HCT116 (cell line): Measurements from ENCODE around the gene SLC16A1. TPM values are rescaled to one million over a fixed set of nuclear protein-coding genes. Genes with fewer than 3 reads are reported as not detected.

Experiments used
- ATAC-seq: fragments of 200-7000 bp; cut with Tn5 transposase; 2 replicates; pipeline ENCODE4 v1.9.1; 2020; ENCODE audit warnings: mild to moderate bottlenecking, moderate library complexity
- BruUV-seq: library from RNA; stranded (reverse); fragments of 400-500 nt; replicated peaks from 2 replicates; lab custom pipeline; 2021; lab: Mats Ljungman, UMichigan
- CTCF ChIA-PET: fragments of 300-600 bp; sonication (Branson Sonifier 250); formaldehyde crosslinking; loops from one replicate; lab custom pipeline; 2021; ENCODE audit warnings: antibody characterized with exemption; lab: Charles Lee
- POLR2A ChIA-PET: fragments of 300-600, 350-600 bp; sonication (Branson Sonifier 250); formaldehyde crosslinking; loops from one replicate; lab custom pipeline; 2021; ENCODE audit warnings: antibody characterized with exemption; lab: Charles Lee
- RAD21 ChIA-PET, 2 experiments: fragments of 300-600 bp; sonication (Branson Sonifier 250); formaldehyde crosslinking; loops; one replicate each; lab custom pipeline; 2023; ENCODE audit warnings: low total read pairs in 2 of 2; ENCODE audit not compliant: uncharacterized antibody in 2 of 2, unreplicated experiment in 2 of 2, low non-redundant PET in 1 of 2; lab: Charles Lee
- DNase-seq: peaks from one replicate; pipeline ENCODE4 v3.0.0-alpha.2; 2010; ENCODE audit warnings: low read depth, low spot score
- H2AFZ ChIP-seq: fragments of 200-600 bp; shearing (Covaris generic), sonication (generic); 2 replicates; pipeline ENCODE4 v1.6.1; 2017; ENCODE audit warnings: low read depth, mixed run types, mixed read lengths, antibody characterized with exemption, low read length; ENCODE audit not compliant: poor library complexity, severe bottlenecking
- H3K27ac ChIP-seq: 2 replicates; pipeline ENCODE4 v1.5.1; 2012; ENCODE audit warnings: low read depth, low read length
- H3K27me3 ChIP-seq: fragments of 200-600 bp; sonication (generic); 2 replicates; pipeline ENCODE4 v1.6.1; 2016; ENCODE audit warnings: mixed run types, low read length, mixed read lengths; ENCODE audit not compliant: insufficient read depth
- H3K36me3 ChIP-seq, 2 experiments: fragments of 200-500 bp in 1 of 2; fragments of 200-600 bp in 1 of 2; sonication (Bioruptor generic) in 1 of 2; sonication (generic) in 1 of 2; 2 replicates each; pipeline versions ENCODE4 v1.5.1 to v1.6.1; 2014 to 2016; ENCODE audit warnings: low read length in 2 of 2, inconsistent platforms in 1 of 2, mixed read lengths in 1 of 2, mixed run types in 1 of 2; ENCODE audit not compliant: insufficient read depth in 2 of 2, control insufficient read depth in 1 of 2
- H3K4me1 ChIP-seq, 2 experiments: fragments of 200-600 bp in 1 of 2; sonication (generic) in 1 of 2; 2 replicates each; pipeline versions ENCODE4 v1.5.1 to v1.6.1; 2012 to 2017; ENCODE audit warnings: low read length in 2 of 2, inconsistent platforms in 1 of 2, mild to moderate bottlenecking in 1 of 2, mixed read lengths in 1 of 2, mixed run types in 1 of 2, moderate library complexity in 1 of 2; ENCODE audit not compliant: insufficient read depth in 2 of 2, control insufficient read depth in 1 of 2
- H3K4me2 ChIP-seq: fragments of 200-600 bp; sonication (generic); 2 replicates; pipeline ENCODE4 v1.6.1; 2017; ENCODE audit warnings: mixed run types, low read length, mixed read lengths
- H3K4me3 ChIP-seq, 2 experiments: fragments of 200-600 bp in 1 of 2; sonication (generic) in 1 of 2; replicated peaks in 1 of 2; 2 replicates each; pipeline ENCODE4 v1.5.1; 2011 to 2016; ENCODE audit warnings: low read length in 2 of 2, control low read depth in 1 of 2, low read depth in 1 of 2, mild to moderate bottlenecking in 1 of 2, mixed read lengths in 1 of 2, mixed run types in 1 of 2
- H3K79me2 ChIP-seq: fragments of 200-600 bp; sonication (generic); 2 replicates; pipeline ENCODE4 v1.6.1; 2017; ENCODE audit warnings: mild to moderate bottlenecking, mixed run types, low read length, moderate library complexity, mixed read lengths; ENCODE audit not compliant: insufficient read depth
- H3K9ac ChIP-seq: fragments of 200-600 bp; sonication (generic); 2 replicates; pipeline ENCODE4 v1.6.1; 2016; ENCODE audit warnings: low read length, mixed read lengths
- H3K9me2 ChIP-seq: fragments of 200-600 bp; sonication (generic), shearing (Covaris generic); 2 replicates; pipeline ENCODE4 v1.6.1; 2017; ENCODE audit warnings: mixed run types, mild to moderate bottlenecking, moderate library complexity; ENCODE audit not compliant: insufficient read depth
- H3K9me3 ChIP-seq, 2 experiments: fragments of 200-500 bp in 1 of 2; fragments of 200-600 bp in 1 of 2; sonication (Bioruptor generic) in 1 of 2; sonication (generic) in 1 of 2; 2 replicates each; pipeline ENCODE4 v1.6.1; 2014 to 2017; ENCODE audit warnings: low read length in 2 of 2, mixed read lengths in 2 of 2, inconsistent platforms in 1 of 2, low read depth in 1 of 2, mild to moderate bottlenecking in 1 of 2, mixed run types in 1 of 2, moderate library complexity in 1 of 2; ENCODE audit not compliant: control insufficient read depth in 1 of 2, insufficient read depth in 1 of 2
- H4K20me1 ChIP-seq: fragments of 200-600 bp; sonication (generic), shearing (Covaris generic); 2 replicates; pipeline ENCODE4 v1.6.1; 2017; ENCODE audit warnings: mixed run types, mild to moderate bottlenecking, moderate library complexity; ENCODE audit not compliant: insufficient read depth
- CEBPB ChIP-seq: IDR thresholded peaks from 2 replicates; pipeline ENCODE4 v1.6.1; 2012; ENCODE audit warnings: low read depth
- ELF1 ChIP-seq: IDR thresholded peaks from 2 replicates; pipeline ENCODE4 v1.6.1; 2012; ENCODE audit warnings: low read depth, borderline replicate concordance
- EZH2 ChIP-seq: fragments of 200-600 bp; sonication (generic); IDR thresholded peaks from 2 replicates; pipeline ENCODE4 v1.6.1; 2017; ENCODE audit warnings: antibody characterized with exemption, mixed run types
- EZH2phosphoT487 ChIP-seq: fragments of 200-600 bp; IDR thresholded peaks from 2 replicates; pipeline ENCODE4 v1.6.1; 2018; ENCODE audit warnings: antibody characterized with exemption, borderline replicate concordance
- JUND ChIP-seq: IDR thresholded peaks from 2 replicates; pipeline ENCODE4 v1.6.1; 2012
- RAD21 ChIP-seq: IDR thresholded peaks from 2 replicates; pipeline ENCODE4 v1.6.1; 2012; ENCODE audit warnings: low read depth, mild to moderate bottlenecking
- SIN3A ChIP-seq: IDR thresholded peaks from 2 replicates; pipeline ENCODE4 v1.6.1; 2012; ENCODE audit warnings: low read depth
- SRF ChIP-seq: IDR thresholded peaks from 2 replicates; pipeline ENCODE4 v1.6.1; 2012; ENCODE audit warnings: low read depth
- YY1 ChIP-seq: IDR thresholded peaks from 2 replicates; pipeline ENCODE4 v1.6.1; 2011; ENCODE audit warnings: low read length, low read depth, moderate library complexity, mild to moderate bottlenecking; ENCODE audit not compliant: insufficient replicate concordance; ENCODE audit errors: extremely low read depth
- ZFX ChIP-seq: fragments of 450-650 bp; IDR thresholded peaks from 2 replicates; pipeline ENCODE4 v1.6.1; 2017
- intact Hi-C: fragments of 100-400 bp; cut with micrococcal nuclease; formaldehyde crosslinking; loops from 2 replicates; pipeline ENCODE4 v1.10.0; 2022
- total RNA-seq: library from RNA; stranded (reverse); gene quantifications from one replicate; pipeline ENCODE4 v1.2.1, GENCODE V29; 2021; ENCODE audit not compliant: unreplicated experiment
- TF ChIP-seq, protein P1 (sequence below): IDR thresholded peaks from 2 replicates; pipeline ENCODE4 v1.6.1; 2011; ENCODE audit warnings: mild to moderate bottlenecking, low read length, moderate library complexity; ENCODE audit not compliant: insufficient replicate concordance; ENCODE audit errors: extremely low read depth

The SLC16A1 gene
- total RNA-seq, 1 experiment from 2014 or later: 96.7 TPM

GRCh38 chr1:112938210-112938609 lies 17.8 kb downstream of the SLC16A1 start:
- POLR2A ChIA-PET: interaction anchor here (3.4 kb wide), 1 partner anchor 18 kb away, joined by 25 read pairs; the partner anchor contains the start of gene SLC16A1
- peaks cover 100% of the 10 kb centered on the region for H3K79me2 ChIP-seq
- CTCF ChIA-PET: interaction anchor here (2.4 kb wide), 1 partner anchor 134 kb away, joined by 8 read pairs; the partner anchor contains the start of gene LRIG2
- H3K36me3 ChIP-seq: no peaks in the 10 kb centered on the region
- H2AFZ ChIP-seq: no peak overlapping the region
- no peaks in the 10 kb centered on the region for H3K9me2 ChIP-seq
- no peak overlapping the region for H3K4me2 ChIP-seq
- H3K9me3 ChIP-seq: no peaks in the 10 kb centered on the region
- H3K9ac ChIP-seq: no peak overlapping the region
- RAD21 ChIA-PET: interaction anchor here in 1 of 2 experiments (0.9 kb wide), 1 partner anchor 9 kb away, joined by 3 read pairs; no protein-coding TSS in a partner anchor
- H3K4me3 ChIP-seq: no peak overlapping the region
- ATAC-seq: no peak
- BruUV-seq: no TSS peak
- no peaks in the 10 kb centered on the region for H3K27me3 ChIP-seq
- peaks cover 3% of the 10 kb centered on the region; the same call in 1 of the 2 replicates for H4K20me1 ChIP-seq
- TF ChIP-seq YY1 (no peak), SRF (no peak), EZH2 (no peak), SIN3A (no peak), CEBPB (no peak), ELF1 (no peak), JUND (no peak), ZFX (no peak), RAD21 (no peak), EZH2phosphoT487 (no peak)
- TF ChIP-seq, protein P1, sequence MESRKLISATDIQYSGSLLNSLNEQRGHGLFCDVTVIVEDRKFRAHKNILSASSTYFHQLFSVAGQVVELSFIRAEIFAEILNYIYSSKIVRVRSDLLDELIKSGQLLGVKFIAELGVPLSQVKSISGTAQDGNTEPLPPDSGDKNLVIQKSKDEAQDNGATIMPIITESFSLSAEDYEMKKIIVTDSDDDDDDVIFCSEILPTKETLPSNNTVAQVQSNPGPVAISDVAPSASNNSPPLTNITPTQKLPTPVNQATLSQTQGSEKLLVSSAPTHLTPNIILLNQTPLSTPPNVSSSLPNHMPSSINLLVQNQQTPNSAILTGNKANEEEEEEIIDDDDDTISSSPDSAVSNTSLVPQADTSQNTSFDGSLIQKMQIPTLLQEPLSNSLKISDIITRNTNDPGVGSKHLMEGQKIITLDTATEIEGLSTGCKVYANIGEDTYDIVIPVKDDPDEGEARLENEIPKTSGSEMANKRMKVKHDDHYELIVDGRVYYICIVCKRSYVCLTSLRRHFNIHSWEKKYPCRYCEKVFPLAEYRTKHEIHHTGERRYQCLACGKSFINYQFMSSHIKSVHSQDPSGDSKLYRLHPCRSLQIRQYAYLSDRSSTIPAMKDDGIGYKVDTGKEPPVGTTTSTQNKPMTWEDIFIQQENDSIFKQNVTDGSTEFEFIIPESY: no peak
- H3K4me1 ChIP-seq: peaks cover 23 to 26% of the 10 kb centered on the region in 2 experiments
- H3K27ac ChIP-seq: no peak overlapping the region
- intact Hi-C loops: no loop called here
- no peak for DNase-seq
